Brain microvascular endothelial cell (primary cell): ENCODE data around the gene DISC1.

ENCODE experiments used
- DNase-seq: peaks from one replicate; pipeline ENCODE4 v3.0.0-alpha.2; 2020
- H3K27ac ChIP-seq: fragments of 250-450 bp; sonication (Bioruptor Pico); 2 replicates; pipeline ENCODE4 v1.5.1; 2020; ENCODE audit warnings: mild to moderate bottlenecking, moderate library complexity
- H3K27me3 ChIP-seq: fragments of 250-450 bp; sonication (Bioruptor Pico); replicated peaks from 2 replicates; pipeline ENCODE4 v1.5.1; 2020; ENCODE audit warnings: mild to moderate bottlenecking
- H3K36me3 ChIP-seq: fragments of 250-450 bp; sonication (Bioruptor Pico); replicated peaks from 2 replicates; pipeline ENCODE4 v1.5.1; 2020; ENCODE audit warnings: mild to moderate bottlenecking
- H3K4me3 ChIP-seq: 2 replicates; pipeline ENCODE4 v1.5.1; 2011; ENCODE audit warnings: low read depth, mild to moderate bottlenecking, control low read depth, low read length, moderate library complexity
- CTCF ChIP-seq: IDR thresholded peaks from 2 replicates; pipeline ENCODE4 v1.5.1; 2011; ENCODE audit warnings: low read depth, mild to moderate bottlenecking, moderate library complexity, low read length, control low read depth, inconsistent platforms; ENCODE audit errors: missing control alignments
- in situ Hi-C: cut with HindIII; loops from 2 replicates; pipeline ENCODE4 v1.10.0; 2017; ENCODE audit warnings: low sequenced_read_pairs, low pct_ligation_motif_present

DISC1 gene

DNA sequence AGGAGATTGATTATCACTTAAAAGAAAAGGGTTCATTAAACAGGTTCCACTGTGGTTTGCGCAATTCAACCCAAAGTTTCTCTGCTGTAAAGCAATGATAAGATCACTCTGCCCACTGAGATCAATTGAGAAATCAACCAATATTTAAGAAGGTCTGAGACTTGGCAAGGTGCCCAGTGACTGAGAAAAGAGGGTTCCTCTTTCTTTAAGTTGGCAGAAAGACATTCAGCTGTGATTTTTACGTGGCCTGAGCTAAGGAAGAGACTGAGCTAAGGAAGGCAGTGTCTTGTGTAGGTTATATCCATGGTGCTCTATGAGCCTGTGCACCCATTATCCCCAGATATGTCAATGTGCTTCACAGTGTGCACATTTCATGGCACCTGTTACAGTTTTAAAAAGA, 344.1 kb downstream of the DISC1 start:
- H3K4me3 ChIP-seq = no peak overlapping the region
- in situ Hi-C loops = no loop called here
- TF ChIP-seq CTCF = no peak
- no peaks in the 10 kb centered on the region for H3K27me3 ChIP-seq
- H3K27ac ChIP-seq = no peak overlapping the region
- H3K36me3 ChIP-seq = no peaks in the 10 kb centered on the region
- DNase-seq = no peak

GRCh38 chr1:231971397-231972110, 345.0 kb downstream of the DISC1 start:
- no peak for TF ChIP-seq CTCF
- peak; percentile 85 for DNase-seq
- in situ Hi-C loops = no loop called here
- Histone ChIP-seq H3K27me3 (no peaks in the 10 kb centered on the region), H3K4me3 (no peak overlapping the region), H3K36me3 (no peaks in the 10 kb centered on the region), H3K27ac (peak overlapping the region; percentile 24)

DNA sequence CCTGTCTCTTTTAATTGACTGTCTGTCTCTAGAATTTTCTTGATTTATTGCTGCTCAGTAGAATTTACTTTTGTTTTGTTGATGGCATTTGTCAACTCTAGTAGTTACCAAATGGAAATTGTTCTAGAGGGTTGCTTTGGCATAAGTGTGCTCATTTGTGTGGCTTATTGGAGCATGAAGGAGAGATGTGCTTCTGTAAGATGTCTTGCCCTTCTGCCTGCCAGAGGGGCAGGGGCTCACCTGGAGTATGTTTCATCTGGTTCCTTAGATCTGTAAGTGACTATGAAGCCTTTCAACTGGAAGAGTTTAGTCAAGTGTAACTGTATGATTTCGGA, 345.5 kb downstream of the DISC1 start:
- H3K4me3 ChIP-seq = no peak overlapping the region
- H3K27me3 ChIP-seq = no peaks in the 10 kb centered on the region
- in situ Hi-C loops = no loop called here
- no peaks in the 10 kb centered on the region for H3K36me3 ChIP-seq
- H3K27ac ChIP-seq = no peak overlapping the region
- no peak for DNase-seq
- no peak for TF ChIP-seq CTCF

DNA sequence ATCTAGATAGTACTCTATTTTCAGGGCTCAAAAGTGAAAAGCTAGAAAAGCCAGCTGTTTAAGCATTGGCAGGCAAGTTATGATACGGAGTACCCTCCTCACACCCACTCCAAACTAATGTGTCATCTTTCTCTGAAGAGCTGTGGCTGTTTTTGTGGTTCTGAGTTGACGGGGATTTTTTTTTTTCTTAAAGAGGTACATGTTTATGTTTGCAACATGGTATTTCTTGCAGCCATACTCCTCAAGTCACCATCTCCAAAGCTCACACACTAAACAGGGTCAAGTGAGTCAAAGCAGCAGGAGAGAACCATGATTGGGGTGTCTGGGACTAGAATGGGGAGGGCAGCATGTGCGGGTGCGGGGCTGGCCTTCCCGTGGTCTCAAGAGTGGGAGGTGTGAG, 347.2 kb downstream of the DISC1 start:
- Histone ChIP-seq H3K36me3 (no peaks in the 10 kb centered on the region), H3K27me3 (no peaks in the 10 kb centered on the region), H3K27ac (no peak overlapping the region), H3K4me3 (no peak overlapping the region)
- TF ChIP-seq CTCF = no peak
- in situ Hi-C loops = no loop called here
- DNase-seq = no peak

DNA sequence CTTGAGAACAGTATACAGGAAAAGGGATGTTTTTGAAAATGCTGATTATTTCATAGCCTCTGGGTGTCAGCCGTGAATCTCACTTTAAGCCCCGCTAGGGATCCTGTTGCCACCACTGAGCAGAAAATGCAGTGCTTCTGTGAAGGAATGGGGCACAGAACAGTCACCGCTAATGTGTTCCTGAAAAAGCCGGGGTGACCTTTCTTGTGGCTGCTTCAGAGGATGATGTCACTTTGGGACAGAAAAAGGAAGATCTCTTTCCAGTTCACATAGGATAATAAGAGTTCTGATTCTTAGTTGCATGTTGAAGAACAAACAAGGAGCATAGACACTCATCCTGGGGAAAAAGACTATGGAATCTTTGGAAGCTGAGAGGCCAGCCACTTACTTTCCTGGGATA, 349.6 kb downstream of the DISC1 start:
- Histone ChIP-seq H3K36me3 (no peaks in the 10 kb centered on the region), H3K27ac (no peak overlapping the region), H3K27me3 (no peaks in the 10 kb centered on the region), H3K4me3 (no peak overlapping the region)
- DNase-seq = no peak
- in situ Hi-C loops = no loop called here
- TF ChIP-seq CTCF = no peak

DNA sequence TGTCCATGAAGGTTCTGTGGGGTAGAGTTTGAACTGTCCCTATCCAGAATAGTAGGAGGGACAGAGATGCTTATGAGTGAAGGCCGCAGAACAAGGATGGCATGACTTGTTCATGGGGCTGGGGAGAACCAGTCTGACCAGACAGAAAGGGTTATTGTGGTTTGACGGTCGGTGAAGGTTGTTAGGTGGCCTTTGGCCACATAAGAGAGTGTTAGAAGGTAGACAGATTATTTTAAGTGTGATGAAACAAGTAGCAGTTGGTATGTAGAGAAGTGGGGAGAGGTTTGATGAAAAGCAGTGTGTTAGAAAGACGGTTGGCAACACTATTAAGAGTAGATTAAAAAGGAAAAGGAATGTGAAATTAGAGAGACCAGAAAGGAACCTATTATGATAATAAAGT, 355.1 kb downstream of the DISC1 start:
- DNase-seq = no peak
- Histone ChIP-seq H3K27me3 (no peaks in the 10 kb centered on the region), H3K4me3 (no peak overlapping the region), H3K27ac (no peak overlapping the region), H3K36me3 (no peaks in the 10 kb centered on the region)
- TF ChIP-seq CTCF = no peak
- in situ Hi-C loops = no loop called here
